NOMO-1 treated with dmso at 0.1 percent for 144 hours (cell line): ENCODE measurements around the gene TBCK.

ENCODE experiments used
- DNase-seq: peaks from one replicate; lab custom pipeline; 2025; ENCODE audit not compliant: unreplicated experiment; lab: John Stamatoyannopoulos, UW

TBCK gene

DNA sequence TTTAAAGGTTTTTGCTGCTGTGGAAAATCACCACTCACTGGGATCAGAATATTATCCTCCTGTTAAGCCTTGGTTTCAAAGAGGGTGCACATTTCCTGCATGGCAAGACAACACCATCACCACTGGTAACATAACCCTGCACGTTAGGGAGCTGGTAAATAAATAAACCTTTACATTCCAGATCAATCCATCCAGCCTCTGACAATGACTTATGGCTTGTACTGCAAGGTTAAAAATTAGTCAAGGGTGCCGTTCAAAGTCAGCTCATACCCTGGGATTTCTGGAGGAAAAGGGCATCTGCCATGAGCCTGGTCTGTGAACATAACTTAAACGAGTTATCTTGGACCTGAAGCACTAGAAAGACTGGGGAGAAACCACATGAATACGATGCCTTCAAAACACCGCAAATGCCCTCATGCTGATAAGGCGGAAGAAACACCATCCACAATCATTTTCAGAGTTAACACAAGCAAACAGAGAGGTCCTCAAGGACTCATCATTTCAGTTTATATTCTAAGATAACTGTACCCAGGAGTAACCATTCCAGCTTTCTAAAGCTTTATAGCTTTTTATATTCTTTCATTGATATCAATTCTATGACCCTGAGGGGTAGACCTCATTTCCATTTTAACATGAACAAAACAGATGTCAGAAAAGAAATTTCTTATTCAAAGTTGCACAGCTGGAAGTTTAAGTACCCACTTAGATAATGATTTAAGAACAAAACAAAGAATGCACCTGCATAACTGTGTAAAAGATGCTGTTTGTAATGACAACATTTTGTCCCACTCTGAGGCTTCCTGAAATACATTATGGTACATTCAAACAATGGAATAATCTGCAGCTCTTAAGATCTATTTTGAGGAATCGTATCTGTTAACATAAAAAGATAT, 317.6 kb downstream of the TBCK start:
- no peak for DNase-seq

DNA sequence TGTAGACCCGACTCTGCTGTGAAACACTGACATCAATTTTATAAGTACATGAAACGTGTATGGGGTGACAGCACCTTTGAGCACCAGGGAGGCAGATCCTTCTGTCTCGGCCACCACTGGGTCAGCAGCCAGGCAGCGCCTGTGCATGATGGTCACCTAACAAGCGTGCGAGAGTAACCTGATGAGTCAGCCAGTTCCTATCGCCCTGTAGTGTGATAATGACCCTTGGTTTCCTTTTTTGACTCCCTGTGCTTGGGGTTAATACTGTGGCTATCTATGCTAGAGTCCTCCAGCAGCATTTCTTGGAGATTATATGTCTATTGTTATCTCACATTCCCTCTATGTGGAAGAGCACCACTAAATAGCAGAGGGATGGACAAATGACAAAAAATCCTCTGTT, 319.2 kb downstream of the TBCK start:
- DNase-seq: no peak

DNA sequence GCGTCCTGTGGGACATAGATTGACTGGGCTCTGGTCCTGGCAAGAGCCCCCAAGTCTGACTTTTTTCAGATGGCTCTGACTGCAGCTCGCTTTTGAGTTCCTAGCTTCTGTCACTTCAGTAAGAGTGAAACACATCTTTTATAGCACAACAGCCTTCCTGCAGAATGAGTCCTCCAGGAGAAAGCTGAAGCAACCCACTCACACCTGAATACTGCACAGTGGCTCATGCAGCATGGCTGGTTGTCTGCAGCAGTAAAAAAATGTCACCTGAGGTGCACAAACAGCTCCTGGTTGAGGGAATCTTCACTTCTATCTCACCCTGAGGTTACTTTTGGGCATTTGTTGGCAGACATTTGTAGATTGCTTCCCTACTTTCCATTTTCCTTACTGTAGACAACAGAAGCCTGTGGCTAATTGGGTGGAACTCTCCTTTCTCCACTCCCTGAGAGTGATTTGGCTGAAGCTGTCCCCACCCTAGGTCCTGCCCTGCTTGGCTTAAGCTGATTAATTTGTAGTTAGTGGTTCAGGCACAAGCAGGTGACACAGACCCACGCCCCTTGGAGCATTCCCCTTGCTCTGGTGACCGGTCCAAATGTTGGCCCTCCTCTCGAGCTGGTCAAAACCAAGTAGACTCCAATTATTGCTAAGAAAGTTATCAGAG, 321.0 kb downstream of the TBCK start:
- no peak for DNase-seq

DNA sequence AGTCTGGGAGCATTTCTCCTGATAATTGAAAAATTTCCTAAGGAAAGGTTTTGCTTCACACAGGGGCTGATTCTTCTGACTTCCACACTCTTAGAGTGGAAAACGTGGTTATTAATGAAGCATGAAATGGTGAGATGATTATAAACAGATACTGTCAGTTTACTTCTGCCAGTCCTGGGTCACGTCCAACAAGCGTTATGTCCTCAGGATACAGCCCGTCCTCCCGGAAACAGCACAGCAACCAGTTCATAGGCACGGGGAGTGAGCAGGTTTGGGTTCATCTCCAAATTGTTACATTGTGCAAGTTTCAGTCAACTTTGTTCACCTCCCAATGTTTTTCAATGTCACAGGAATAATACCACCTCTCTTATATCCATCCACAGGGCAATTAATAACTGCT, 321.9 kb downstream of the TBCK start:
- DNase-seq: no peak

DNA sequence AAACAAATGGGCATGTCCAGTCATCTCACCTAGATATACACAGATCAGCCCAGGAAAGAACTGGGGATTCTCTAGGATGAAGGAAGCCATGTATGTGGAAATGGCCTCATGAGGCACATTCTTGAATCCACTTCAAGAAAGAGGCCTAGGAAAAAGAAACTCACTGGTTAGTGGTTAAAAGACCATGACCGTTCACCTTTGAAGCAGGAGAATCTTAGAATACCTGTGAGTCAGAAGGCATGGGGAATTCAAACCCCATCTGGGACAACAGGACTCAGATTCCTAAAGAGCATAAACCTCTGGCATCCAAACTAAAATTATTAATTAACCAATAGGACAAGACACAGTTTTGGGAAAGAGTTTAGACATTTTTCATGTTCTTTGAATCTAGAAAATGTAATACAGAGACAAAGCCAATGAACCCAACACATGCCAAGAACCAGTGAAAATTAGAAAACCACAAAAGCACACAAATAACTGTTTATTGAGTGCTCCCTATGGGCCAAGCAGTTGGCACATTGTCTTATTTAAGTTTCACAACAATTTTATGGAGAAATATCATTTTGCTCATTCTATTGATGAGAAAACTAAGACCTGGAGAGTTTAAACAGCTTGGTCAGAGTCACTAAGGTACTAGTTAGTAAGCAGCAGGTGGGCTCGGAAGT, 323.2 kb downstream of the TBCK start:
- no peak for DNase-seq

DNA sequence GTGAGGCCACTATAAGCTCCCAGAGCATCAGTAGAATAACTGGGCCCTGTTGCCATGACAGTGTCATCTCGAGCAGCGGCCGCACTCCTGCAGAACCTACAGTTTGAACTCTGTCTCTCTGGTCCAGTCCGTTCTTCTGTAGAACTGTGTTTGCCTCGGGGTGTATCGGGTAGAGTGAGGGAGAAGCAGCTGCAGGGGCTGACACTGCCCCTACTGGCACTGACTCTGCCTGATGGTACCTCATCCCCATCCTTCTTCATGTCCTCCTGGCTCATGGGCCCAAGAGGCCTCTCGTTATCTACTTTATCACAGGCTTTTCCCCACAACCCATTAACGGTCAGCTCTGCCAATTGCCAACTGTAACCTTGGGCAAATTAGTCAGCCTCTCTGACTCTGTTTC, 324.3 kb downstream of the TBCK start:
- no peak for DNase-seq
